CD4-positive, CD25-positive, alpha-beta regulatory T cell (primary cell): ENCODE data around the gene LSMEM2. TPM values are rescaled to one million over a fixed set of nuclear protein-coding genes. Genes with fewer than 3 reads are reported as not detected.

Source experiments
- ATAC-seq, 2 donors: fragments of 150-1000 bp; cut with Tn5 transposase; one replicate each; pipeline ENCODE4 v1.10.0; 2021; ENCODE audit warnings: low read depth in 2 of 2, moderate number of reproducible peaks in 2 of 2, moderate library complexity in 1 of 2
- DNase-seq, 3 donors: peaks; one replicate each; pipeline versions ENCODE4 v3.0.0 to v3.0.0-alpha.2; 2012 to 2022; ENCODE audit warnings: mixed read lengths in 1 of 3
- H3K27ac ChIP-seq: one replicate; pipeline ENCODE4 v1.7.0; 2013; ENCODE audit warnings: mild to moderate bottlenecking, low read length; ENCODE audit not compliant: insufficient read depth, poor library complexity, severe bottlenecking
- H3K27me3 ChIP-seq: one replicate; pipeline ENCODE4 v1.7.0; 2013; ENCODE audit warnings: low read length; ENCODE audit not compliant: control insufficient read depth, insufficient read depth
- H3K36me3 ChIP-seq: one replicate; pipeline ENCODE4 v1.7.0; 2013; ENCODE audit warnings: mild to moderate bottlenecking, low read length, moderate library complexity; ENCODE audit not compliant: control insufficient read depth, insufficient read depth
- H3K4me1 ChIP-seq: 2 replicates; pipeline ENCODE4 v1.7.0; 2013; ENCODE audit warnings: mild to moderate bottlenecking, low read length; ENCODE audit not compliant: insufficient read depth, control insufficient read depth, poor library complexity, severe bottlenecking
- H3K4me3 ChIP-seq: one replicate; pipeline ENCODE4 v1.7.0; 2013; ENCODE audit warnings: low read depth, mild to moderate bottlenecking, low read length, moderate library complexity
- H3K9me3 ChIP-seq, 2 experiments: 1 replicate in 1 of 2; 2 replicates in 1 of 2; pipeline ENCODE4 v1.7.0; 2013; ENCODE audit warnings: low read length in 2 of 2, mild to moderate bottlenecking in 1 of 2, moderate library complexity in 1 of 2; ENCODE audit not compliant: control insufficient read depth in 2 of 2
- H3K27ac Mint-ChIP-seq, 3 donors: one replicate each; pipeline ENCODE4 v1.8.0; 2020 to 2022; ENCODE audit warnings: mild to moderate bottlenecking in 3 of 3, mixed read lengths in 3 of 3, moderate library complexity in 2 of 3
- H3K27me3 Mint-ChIP-seq: one replicate; pipeline ENCODE4 v1.8.0; 2022; ENCODE audit warnings: mild to moderate bottlenecking, mixed read lengths
- H3K36me3 Mint-ChIP-seq: one replicate; pipeline ENCODE4 v1.8.0; 2020; ENCODE audit warnings: mixed read lengths
- H3K4me1 Mint-ChIP-seq, 4 donors: one replicate each; pipeline ENCODE4 v1.8.0; 2020 to 2022; ENCODE audit warnings: mixed read lengths in 4 of 4, mild to moderate bottlenecking in 1 of 4
- H3K4me3 Mint-ChIP-seq, 4 donors: one replicate each; pipeline ENCODE4 v1.8.0; 2020 to 2022; ENCODE audit warnings: mild to moderate bottlenecking in 4 of 4, mixed read lengths in 4 of 4, moderate library complexity in 3 of 4
- H3K9me3 Mint-ChIP-seq, 7 donors: one replicate each; pipeline ENCODE4 v1.8.0; 2020 to 2022; ENCODE audit warnings: mixed read lengths in 7 of 7, mild to moderate bottlenecking in 3 of 7, moderate library complexity in 2 of 7
- polyA plus RNA-seq, 4 donors: library from polyadenylated mRNA; unstranded; fragments of 300-500 nt; fragmentation: Illumina TruSeq; gene quantifications; one replicate each; pipeline ENCODE4 v1.2.3, GENCODE V29; 2021
- total RNA-seq: library from RNA; stranded (reverse); gene quantifications from one replicate; pipeline ENCODE4 v1.2.3, GENCODE V29; 2022

LSMEM2 gene
- total and polyA plus RNA-seq, 5 donors from 2014 or later: 0.22 TPM; not detected in 4

GRCh38 chr3:50235716-50236483, 43.0 kb upstream of the LSMEM2 start, which contains the start of gene GNAI2:
GNAI2 (plus strand) TSS chr3:50236204; CDS start chr3:50236336, 132 bp downstream.
- ATAC-seq (peak; percentile 90 to 93), DNase-seq (peak; percentile 98 to 99 (median 99))
- Mint-ChIP-seq H3K4me1 (peaks cover 0 to 49% (median 22%) of the 10 kb centered on the region in 4 donors), H3K27me3 (peaks cover 10% of the 10 kb centered on the region), H3K4me3 (peak within 1 kb of the TSS; percentile 94 to 99 (median 98)), H3K36me3 (no peaks in the 10 kb centered on the region), H3K27ac (peak within 1 kb of the TSS; percentile 95 to 97 (median 96)), H3K9me3 (no peaks in the 10 kb centered on the region)
- peak within 1 kb of the TSS; percentile 83 for H3K27ac ChIP-seq
- peaks cover 47% of the 10 kb centered on the region for H3K4me1 ChIP-seq
- peaks cover 11% of the 10 kb centered on the region for H3K36me3 ChIP-seq
- peak within 1 kb of the TSS; percentile 91 for H3K4me3 ChIP-seq
- no peaks in the 10 kb centered on the region for H3K27me3 ChIP-seq
- no peaks in the 10 kb centered on the region for H3K9me3 ChIP-seq

- H3K4me1 Mint-ChIP-seq: peaks cover 0 to 56% (median 27%) of the 10 kb centered on the region in 4 donors
- peak overlapping the region; percentile 92 to 97 (median 96) for H3K27ac Mint-ChIP-seq
- peak overlapping the region; percentile 91 for H3K4me3 ChIP-seq
- peaks cover 54% of the 10 kb centered on the region for H3K4me1 ChIP-seq
- H3K36me3 ChIP-seq: peaks cover 11% of the 10 kb centered on the region
- no peaks in the 10 kb centered on the region for H3K9me3 ChIP-seq
- no peaks in the 10 kb centered on the region for H3K9me3 Mint-ChIP-seq
- ATAC-seq: no peak
- no peaks in the 10 kb centered on the region for H3K27me3 ChIP-seq
- H3K4me3 Mint-ChIP-seq: peak overlapping the region; percentile 94 to 99 (median 98)
- H3K36me3 Mint-ChIP-seq: no peaks in the 10 kb centered on the region
- DNase-seq: no peak
- peak overlapping the region; percentile 83 for H3K27ac ChIP-seq
- peaks cover 10% of the 10 kb centered on the region for H3K27me3 Mint-ChIP-seq
Observed at GRCh38 chr3:50236484-50237132, 42.3 kb upstream of the LSMEM2 start.

GRCh38 chr3:50237133-50237651, 41.7 kb upstream of the LSMEM2 start:
- no peaks in the 10 kb centered on the region for H3K27me3 ChIP-seq
- no peak for ATAC-seq
- peak in 2 of 3 donors; percentile 59 to 69 for DNase-seq
- Mint-ChIP-seq H3K9me3 (no peaks in the 10 kb centered on the region), H3K27me3 (peaks cover 10% of the 10 kb centered on the region), H3K4me3 (peak overlapping the region; percentile 94 to 99 (median 98)), H3K4me1 (peaks cover 0 to 62% (median 29%) of the 10 kb centered on the region in 4 donors), H3K27ac (peak overlapping the region; percentile 92 to 97 (median 96)), H3K36me3 (no peaks in the 10 kb centered on the region)
- H3K4me3 ChIP-seq: peak overlapping the region; percentile 91
- peaks cover 60% of the 10 kb centered on the region for H3K4me1 ChIP-seq
- peak overlapping the region; percentile 83 for H3K27ac ChIP-seq
- peaks cover 11% of the 10 kb centered on the region for H3K36me3 ChIP-seq
- no peaks in the 10 kb centered on the region for H3K9me3 ChIP-seq

GRCh38 chr3:50237754-50238548, 40.9 kb upstream of the LSMEM2 start:
- Mint-ChIP-seq H3K9me3 (no peaks in the 10 kb centered on the region), H3K27me3 (peaks cover 10% of the 10 kb centered on the region), H3K27ac (peak overlapping the region; percentile 92 to 97 (median 96)), H3K4me3 (peak overlapping the region; percentile 94 to 99 (median 98)), H3K36me3 (no peaks in the 10 kb centered on the region), H3K4me1 (peaks cover 0 to 67% (median 33%) of the 10 kb centered on the region in 4 donors)
- Histone ChIP-seq H3K27ac (peak overlapping the region; percentile 83), H3K36me3 (peaks cover 11% of the 10 kb centered on the region), H3K4me3 (peak overlapping the region; percentile 91), H3K9me3 (no peaks in the 10 kb centered on the region), H3K27me3 (no peaks in the 10 kb centered on the region), H3K4me1 (peaks cover 67% of the 10 kb centered on the region)
- DNase-seq: peak; percentile 82 to 95 (median 86)
- ATAC-seq: peak; percentile 48 to 53

- peak overlapping the region; percentile 94 to 99 (median 98) for H3K4me3 Mint-ChIP-seq
- peak overlapping the region; percentile 83 for H3K27ac ChIP-seq
- no peaks in the 10 kb centered on the region for H3K9me3 ChIP-seq
- H3K27me3 ChIP-seq: no peaks in the 10 kb centered on the region
- H3K9me3 Mint-ChIP-seq: no peaks in the 10 kb centered on the region
- peak overlapping the region; percentile 91 for H3K4me3 ChIP-seq
- peaks cover 74% of the 10 kb centered on the region for H3K4me1 ChIP-seq
- DNase-seq: peak in 1 of 3 donors; percentile 44
- peaks cover 10% of the 10 kb centered on the region for H3K27me3 Mint-ChIP-seq
- peaks cover 12% of the 10 kb centered on the region for H3K36me3 ChIP-seq
- H3K36me3 Mint-ChIP-seq: no peaks in the 10 kb centered on the region
- no peak for ATAC-seq
- H3K27ac Mint-ChIP-seq: peak overlapping the region; percentile 76 to 97 (median 96)
- peaks cover 0 to 69% (median 34%) of the 10 kb centered on the region in 4 donors for H3K4me1 Mint-ChIP-seq
Observed at GRCh38 chr3:50238549-50239026, 40.3 kb upstream of the LSMEM2 start.

GRCh38 chr3:50239649-50240048, 39.2 kb upstream of the LSMEM2 start:
- Histone ChIP-seq H3K27me3 (no peaks in the 10 kb centered on the region), H3K4me3 (no peak overlapping the region), H3K4me1 (peaks cover 84% of the 10 kb centered on the region), H3K9me3 (no peaks in the 10 kb centered on the region), H3K27ac (peak overlapping the region; percentile 83), H3K36me3 (peaks cover 14% of the 10 kb centered on the region)
- Mint-ChIP-seq H3K36me3 (no peaks in the 10 kb centered on the region), H3K4me3 (peak overlapping the region; percentile 68 to 98 (median 96)), H3K27me3 (peaks cover 10% of the 10 kb centered on the region), H3K27ac (peak overlapping the region; percentile 79 to 96 (median 88)), H3K4me1 (peaks cover 0 to 77% (median 41%) of the 10 kb centered on the region in 4 donors), H3K9me3 (peaks cover 0 to 2% (median 0%) of the 10 kb centered on the region in 7 donors)
- ATAC-seq: no peak
- DNase-seq: no peak

- Histone ChIP-seq H3K36me3 (peaks cover 14% of the 10 kb centered on the region), H3K4me1 (peaks cover 90% of the 10 kb centered on the region), H3K4me3 (no peak overlapping the region), H3K27me3 (no peaks in the 10 kb centered on the region), H3K9me3 (no peaks in the 10 kb centered on the region), H3K27ac (peak overlapping the region; percentile 83)
- H3K27me3 Mint-ChIP-seq: peaks cover 4% of the 10 kb centered on the region
- no peaks in the 10 kb centered on the region for H3K36me3 Mint-ChIP-seq
- H3K27ac Mint-ChIP-seq: peak overlapping the region in 2 of 3 donors; percentile 87 to 94
- H3K4me1 Mint-ChIP-seq: peaks cover 0 to 81% (median 43%) of the 10 kb centered on the region in 4 donors
- ATAC-seq (no peak), DNase-seq (no peak)
- H3K4me3 Mint-ChIP-seq: peak overlapping the region; percentile 66 to 87 (median 86)
- peaks cover 0 to 2% (median 0%) of the 10 kb centered on the region in 7 donors for H3K9me3 Mint-ChIP-seq
Observed at GRCh38 chr3:50241163-50241562, 37.7 kb upstream of the LSMEM2 start.
